Peyer's patch (tissue), 4 donors: ENCODE measurements around the gene AKAP10. TPM values are rescaled to one million over a fixed set of nuclear protein-coding genes. Genes with fewer than 3 reads are reported as not detected.

ENCODE experiments used
- DNase-seq, 3 donors: peaks; one replicate each; pipeline ENCODE4 v3.0.0-alpha.2; 2017 to 2019
- H3K27ac ChIP-seq, 4 donors: fragments of 200-600 bp; sonication (generic); one replicate each; pipeline ENCODE4 v1.5.1; 2016 to 2019
- H3K27me3 ChIP-seq, 2 donors: fragments of 200-600 bp; sonication (generic); one replicate each; pipeline ENCODE4 v1.5.1; 2019
- H3K36me3 ChIP-seq, 3 donors: fragments of 200-600 bp; sonication (generic); one replicate each; pipeline ENCODE4 v1.5.1; 2016 to 2019
- H3K4me1 ChIP-seq, 4 donors: fragments of 200-600 bp; sonication (generic); one replicate each; pipeline ENCODE4 v1.5.1; 2016 to 2019
- H3K4me3 ChIP-seq, 4 donors: fragments of 200-600 bp; sonication (generic); 1 replicate in 3 of 4; 2 replicates in 1 of 4; pipeline ENCODE4 v1.5.1; 2016 to 2019; ENCODE audit warnings: mild to moderate bottlenecking in 1 of 4
- H3K9me3 ChIP-seq, 4 donors: fragments of 200-600 bp; sonication (generic); one replicate each; pipeline ENCODE4 v1.5.1; 2016 to 2019; ENCODE audit warnings: mild to moderate bottlenecking in 1 of 4
- POLR2A ChIP-seq, 2 donors: fragments of 450-650 bp; IDR thresholded peaks; one replicate each; pipeline ENCODE4 v1.5.1; 2017; ENCODE audit warnings: antibody characterized with exemption in 2 of 2, mild to moderate bottlenecking in 2 of 2, moderate library complexity in 2 of 2
- total RNA-seq, 4 donors: library from RNA; depleted of rRNA; stranded (reverse); fragments of >200 nt; gene quantifications; one replicate each; pipeline ENCODE4 v1.1.0, GENCODE V29; 2016
- TF ChIP-seq, protein P1 (sequence below), 6 experiments: fragments of 450-650 bp in 4 of 6; fragments of 200-600 bp in 2 of 6; sonication (generic) in 1 of 6; IDR thresholded peaks; one replicate each; pipeline ENCODE4 v1.5.1; 2017 to 2019; ENCODE audit warnings: antibody characterized with exemption in 6 of 6, mild to moderate bottlenecking in 3 of 6, moderate library complexity in 1 of 6

AKAP10 gene
- total RNA-seq, 4 donors from 2014 or later: 22.9 to 77.6 (median 30.3) TPM

DNA sequence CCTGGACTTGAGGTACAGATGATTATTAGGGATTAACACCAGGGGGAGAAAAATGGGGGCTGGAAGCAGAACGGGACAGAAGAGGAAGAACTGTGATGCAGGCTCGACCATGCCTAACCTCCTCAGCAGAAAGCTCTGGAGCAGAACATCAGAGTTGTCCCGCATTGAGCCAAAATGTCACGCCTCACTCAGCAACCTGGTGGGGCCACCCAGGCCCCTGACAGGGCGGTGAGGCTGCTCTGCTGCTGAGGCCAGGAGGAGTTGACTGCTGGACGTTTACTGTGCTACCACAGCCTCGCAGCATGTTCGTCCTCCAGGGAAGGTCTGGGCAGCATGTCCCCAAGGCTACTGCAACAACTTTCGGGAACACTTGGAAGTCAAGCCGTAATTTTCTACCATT is 103.4 kb downstream of the AKAP10 start:
- no peak overlapping the region for H3K27ac ChIP-seq
- H3K4me1 ChIP-seq: no peaks in the 10 kb centered on the region
- no peak overlapping the region for H3K4me3 ChIP-seq
- no peaks in the 10 kb centered on the region for H3K27me3 ChIP-seq
- H3K9me3 ChIP-seq: no peaks in the 10 kb centered on the region
- TF ChIP-seq, protein P1, sequence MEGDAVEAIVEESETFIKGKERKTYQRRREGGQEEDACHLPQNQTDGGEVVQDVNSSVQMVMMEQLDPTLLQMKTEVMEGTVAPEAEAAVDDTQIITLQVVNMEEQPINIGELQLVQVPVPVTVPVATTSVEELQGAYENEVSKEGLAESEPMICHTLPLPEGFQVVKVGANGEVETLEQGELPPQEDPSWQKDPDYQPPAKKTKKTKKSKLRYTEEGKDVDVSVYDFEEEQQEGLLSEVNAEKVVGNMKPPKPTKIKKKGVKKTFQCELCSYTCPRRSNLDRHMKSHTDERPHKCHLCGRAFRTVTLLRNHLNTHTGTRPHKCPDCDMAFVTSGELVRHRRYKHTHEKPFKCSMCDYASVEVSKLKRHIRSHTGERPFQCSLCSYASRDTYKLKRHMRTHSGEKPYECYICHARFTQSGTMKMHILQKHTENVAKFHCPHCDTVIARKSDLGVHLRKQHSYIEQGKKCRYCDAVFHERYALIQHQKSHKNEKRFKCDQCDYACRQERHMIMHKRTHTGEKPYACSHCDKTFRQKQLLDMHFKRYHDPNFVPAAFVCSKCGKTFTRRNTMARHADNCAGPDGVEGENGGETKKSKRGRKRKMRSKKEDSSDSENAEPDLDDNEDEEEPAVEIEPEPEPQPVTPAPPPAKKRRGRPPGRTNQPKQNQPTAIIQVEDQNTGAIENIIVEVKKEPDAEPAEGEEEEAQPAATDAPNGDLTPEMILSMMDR (IDR thresholded peaks at IDR 0.05): no peak
- TF ChIP-seq POLR2A (IDR thresholded peaks at IDR 0.05): no peak
- no peaks in the 10 kb centered on the region for H3K36me3 ChIP-seq
- no peak for DNase-seq

DNA sequence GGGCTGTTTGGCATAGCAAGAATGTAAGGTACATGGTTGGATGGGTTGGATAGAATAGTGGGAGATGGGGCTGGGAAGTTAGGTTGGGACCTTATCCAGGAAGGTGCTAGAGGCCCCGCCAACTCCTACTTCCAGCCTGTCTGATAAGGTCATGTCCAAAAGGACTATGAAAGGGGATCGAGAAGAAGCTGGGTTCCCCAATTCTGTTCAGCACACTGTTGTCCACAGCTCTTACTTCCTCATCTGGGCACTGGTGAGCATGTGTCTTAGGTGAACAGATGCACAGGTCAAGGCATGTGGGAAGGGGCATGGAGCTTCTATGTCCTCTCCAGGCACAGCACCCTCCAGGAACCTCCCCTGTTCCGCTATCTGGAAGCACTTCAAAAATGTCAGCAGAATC is 104.3 kb downstream of the AKAP10 start:
- H3K36me3 ChIP-seq: no peaks in the 10 kb centered on the region
- no peak overlapping the region for H3K4me3 ChIP-seq
- DNase-seq: no peak
- H3K27me3 ChIP-seq: no peaks in the 10 kb centered on the region
- no peaks in the 10 kb centered on the region for H3K9me3 ChIP-seq
- H3K27ac ChIP-seq: no peak overlapping the region
- TF ChIP-seq, protein P1 (IDR thresholded peaks at IDR 0.05): no peak
- TF ChIP-seq POLR2A (IDR thresholded peaks at IDR 0.05): no peak
- no peaks in the 10 kb centered on the region for H3K4me1 ChIP-seq

DNA sequence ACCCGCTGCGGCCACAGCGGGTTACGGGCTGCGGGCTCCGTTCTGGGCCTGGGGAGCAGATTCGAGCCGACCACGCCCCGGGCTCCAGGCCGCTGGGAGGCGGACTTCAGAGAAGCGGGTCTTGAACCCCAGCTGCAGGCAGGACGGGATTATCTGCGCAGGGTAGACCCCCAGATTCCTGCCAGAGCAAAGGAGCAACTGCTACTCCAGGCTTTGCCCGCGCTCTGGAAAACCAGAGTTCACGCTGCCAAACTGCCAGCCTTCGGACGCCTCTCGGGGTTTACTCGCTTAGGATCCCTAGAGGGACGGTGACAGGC is 109.6 kb downstream of the AKAP10 start:
- peaks cover 0 to 10% (median 0%) of the 10 kb centered on the region in 4 donors for H3K4me1 ChIP-seq
- TF ChIP-seq, protein P1 (IDR thresholded peaks at IDR 0.05): no peak
- TF ChIP-seq POLR2A (IDR thresholded peaks at IDR 0.05): no peak
- DNase-seq: no peak
- H3K9me3 ChIP-seq: no peaks in the 10 kb centered on the region
- H3K4me3 ChIP-seq: peak overlapping the region; percentile 73 to 89 (median 83)
- no peaks in the 10 kb centered on the region for H3K27me3 ChIP-seq
- no peaks in the 10 kb centered on the region for H3K36me3 ChIP-seq
- peak overlapping the region; percentile 66 to 85 (median 79) for H3K27ac ChIP-seq

DNA sequence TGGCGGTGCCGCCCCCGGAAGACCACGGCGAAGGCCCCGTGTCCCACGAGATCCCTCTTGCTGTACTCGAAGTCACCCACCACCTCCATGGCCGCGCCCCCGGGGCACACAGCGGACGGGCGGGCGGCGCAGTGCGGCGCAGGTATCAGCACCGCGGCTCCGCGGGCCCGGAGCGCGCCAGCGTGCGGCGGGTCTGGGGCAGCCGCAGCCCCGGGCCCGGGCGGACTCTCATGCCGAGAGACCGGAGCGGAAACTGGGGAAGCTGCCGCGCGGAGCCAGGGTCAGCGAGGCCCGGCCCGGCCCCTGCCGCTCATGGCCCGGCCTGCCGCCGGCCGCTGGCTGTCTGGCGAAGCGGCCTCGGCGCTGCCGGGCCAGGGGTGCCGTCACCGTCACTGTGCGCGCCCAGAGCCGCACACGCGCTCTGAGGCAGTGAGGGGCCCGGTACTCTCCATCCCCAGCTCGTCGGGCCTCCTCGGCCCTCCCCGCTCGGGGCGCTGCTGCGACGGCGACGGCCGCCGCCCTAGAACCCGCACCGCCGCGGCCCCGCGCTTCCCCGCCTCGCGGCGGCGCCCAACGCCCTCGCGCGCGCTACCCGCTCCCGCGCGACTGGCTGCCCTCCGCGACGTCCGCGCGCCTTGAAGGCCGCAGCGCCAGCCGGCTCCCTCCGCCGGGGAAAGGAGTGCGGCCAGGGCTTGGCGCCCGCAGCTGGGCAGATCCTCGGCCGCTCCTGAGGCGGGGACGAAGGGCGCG is 110.1 kb downstream of the AKAP10 start, which contains the start of gene ULK2:
Gene ULK2 (minus strand): TSS at position 608 of the 750 bp plus-strand sequence. CDS start 519 bp downstream, at position 89.
- TF ChIP-seq POLR2A (IDR thresholded peaks at IDR 0.05): peak in 1 of 2 donors; percentile 68
- TF ChIP-seq, protein P1 (IDR thresholded peaks at IDR 0.05): peak in 3 of 6 experiments; percentile 10 to 30 (median 30)
- DNase-seq: peak in 2 of 3 donors; percentile 65 to 68
- Histone ChIP-seq H3K36me3 (no peaks in the 10 kb centered on the region), H3K27ac (peak within 1 kb of the TSS; percentile 66 to 85 (median 79)), H3K4me3 (peak within 1 kb of the TSS; percentile 73 to 89 (median 83)), H3K4me1 (peaks cover 0 to 10% (median 0%) of the 10 kb centered on the region in 4 donors), H3K27me3 (no peaks in the 10 kb centered on the region), H3K9me3 (no peaks in the 10 kb centered on the region)

DNA sequence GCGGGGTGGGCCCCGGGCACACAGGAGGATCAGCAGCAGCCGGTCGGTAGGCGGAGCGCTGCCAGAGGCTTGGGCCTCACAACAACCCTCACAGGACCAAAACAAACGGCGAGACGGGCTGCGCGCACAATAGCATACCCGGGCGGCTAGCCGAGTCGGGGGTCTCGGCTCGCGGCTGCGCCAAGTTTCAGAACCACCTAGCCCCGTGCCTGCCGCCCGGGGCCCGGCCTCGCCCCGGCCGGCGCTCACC is 110.6 kb downstream of the AKAP10 start:
- Histone ChIP-seq H3K4me1 (peaks cover 0 to 10% (median 0%) of the 10 kb centered on the region in 4 donors), H3K36me3 (no peaks in the 10 kb centered on the region), H3K9me3 (no peaks in the 10 kb centered on the region), H3K27me3 (no peaks in the 10 kb centered on the region), H3K4me3 (peak overlapping the region; percentile 73 to 89 (median 83)), H3K27ac (peak overlapping the region; percentile 66 to 85 (median 79))
- peak; percentile 61 to 82 (median 72) for DNase-seq
- TF ChIP-seq, protein P1 (IDR thresholded peaks at IDR 0.05): peak in 1 of 6 experiments; percentile 31
- no peak for TF ChIP-seq POLR2A (IDR thresholded peaks at IDR 0.05)
